GM21390 (cell line): ENCODE results near the gene SERTAD2.

Experiments
- ATAC-seq: cut with Tn5 transposase; IDR thresholded peaks from one replicate; pipeline ENCODE4 v1.9.1; 2021; ENCODE audit not compliant: unreplicated experiment

The SERTAD2 gene

DNA sequence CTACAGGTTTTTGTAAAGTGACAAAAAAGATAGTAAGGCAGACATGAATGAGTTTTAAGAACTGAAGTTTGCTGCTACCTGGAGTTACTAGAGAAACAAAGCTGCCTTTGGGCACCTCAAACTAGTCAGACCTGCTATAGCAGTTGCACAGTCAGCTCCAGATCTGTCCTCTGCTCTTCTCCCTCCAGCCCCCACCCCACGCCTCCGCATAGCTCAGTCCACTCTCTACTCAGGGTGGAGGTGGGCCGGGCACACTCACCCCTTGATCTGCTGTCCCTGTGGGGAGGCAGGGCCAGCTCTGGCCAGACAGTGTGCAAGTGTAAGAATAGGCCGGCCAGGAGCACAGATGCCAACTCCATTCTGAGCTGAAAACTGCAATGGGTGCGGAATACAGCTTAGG is 4.1 kb downstream of the SERTAD2 start:
- ATAC-seq: no peak

DNA sequence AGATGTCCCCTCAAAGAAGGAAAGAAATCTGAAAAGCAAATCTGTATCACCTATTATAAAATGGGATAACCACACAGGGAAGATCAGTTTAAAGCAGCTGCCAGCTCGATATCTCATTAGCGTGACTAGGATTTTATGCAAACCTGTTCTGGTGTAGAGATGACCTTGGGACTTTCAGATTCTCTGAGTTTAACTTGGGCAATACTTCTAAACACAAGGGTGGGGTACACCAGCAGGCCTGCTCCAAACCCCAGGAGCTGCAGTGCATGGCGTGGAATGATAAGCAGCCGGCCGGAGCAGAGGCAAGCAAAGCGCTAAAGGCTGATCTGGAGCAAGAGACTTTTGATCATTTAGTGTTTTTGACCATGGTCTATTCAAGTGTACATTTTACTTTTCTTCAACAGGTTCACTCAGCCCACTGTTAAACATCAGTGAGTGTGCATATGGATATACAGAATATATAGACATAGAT is 4.7 kb downstream of the SERTAD2 start:
- ATAC-seq: no peak

DNA sequence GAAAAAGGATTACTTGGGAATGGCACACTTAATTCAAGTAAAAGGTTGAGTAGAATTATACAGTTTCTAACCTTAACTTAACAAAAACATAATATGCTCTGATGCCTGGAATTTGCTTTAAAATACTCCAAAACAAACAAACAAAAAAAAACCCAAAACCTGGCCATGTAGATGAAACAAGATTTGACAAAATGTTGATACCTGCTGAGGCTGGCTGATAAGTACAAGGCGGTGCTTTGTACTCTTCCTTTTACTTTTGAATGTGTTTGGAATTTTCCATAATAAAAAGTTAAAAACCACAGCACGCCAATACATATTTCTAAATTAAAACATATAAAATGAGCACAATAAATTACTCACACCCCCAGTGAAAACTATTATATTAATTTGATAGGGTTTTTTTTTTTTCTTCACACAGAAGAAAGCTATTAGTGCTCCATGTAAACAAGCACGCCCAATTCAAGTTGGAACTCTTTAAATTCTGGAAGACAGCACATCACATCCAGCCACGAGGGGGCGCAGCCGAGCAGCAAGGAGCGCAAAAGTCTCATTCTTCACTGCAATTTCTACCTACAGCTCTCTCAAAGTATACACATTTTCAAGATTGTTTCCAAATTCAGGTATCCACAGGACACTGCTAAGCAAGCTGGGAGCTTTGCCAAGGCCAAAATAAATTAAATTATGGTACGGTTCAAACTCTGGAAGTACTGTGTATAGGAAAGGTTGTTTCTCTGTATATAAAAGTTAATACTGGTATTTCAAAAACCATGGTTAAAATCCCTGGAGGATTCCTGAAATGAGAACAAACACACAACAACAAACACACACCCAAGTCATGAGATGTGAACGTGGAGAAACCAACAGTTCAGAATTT is 7.5 kb downstream of the SERTAD2 start:
- no peak for ATAC-seq

DNA sequence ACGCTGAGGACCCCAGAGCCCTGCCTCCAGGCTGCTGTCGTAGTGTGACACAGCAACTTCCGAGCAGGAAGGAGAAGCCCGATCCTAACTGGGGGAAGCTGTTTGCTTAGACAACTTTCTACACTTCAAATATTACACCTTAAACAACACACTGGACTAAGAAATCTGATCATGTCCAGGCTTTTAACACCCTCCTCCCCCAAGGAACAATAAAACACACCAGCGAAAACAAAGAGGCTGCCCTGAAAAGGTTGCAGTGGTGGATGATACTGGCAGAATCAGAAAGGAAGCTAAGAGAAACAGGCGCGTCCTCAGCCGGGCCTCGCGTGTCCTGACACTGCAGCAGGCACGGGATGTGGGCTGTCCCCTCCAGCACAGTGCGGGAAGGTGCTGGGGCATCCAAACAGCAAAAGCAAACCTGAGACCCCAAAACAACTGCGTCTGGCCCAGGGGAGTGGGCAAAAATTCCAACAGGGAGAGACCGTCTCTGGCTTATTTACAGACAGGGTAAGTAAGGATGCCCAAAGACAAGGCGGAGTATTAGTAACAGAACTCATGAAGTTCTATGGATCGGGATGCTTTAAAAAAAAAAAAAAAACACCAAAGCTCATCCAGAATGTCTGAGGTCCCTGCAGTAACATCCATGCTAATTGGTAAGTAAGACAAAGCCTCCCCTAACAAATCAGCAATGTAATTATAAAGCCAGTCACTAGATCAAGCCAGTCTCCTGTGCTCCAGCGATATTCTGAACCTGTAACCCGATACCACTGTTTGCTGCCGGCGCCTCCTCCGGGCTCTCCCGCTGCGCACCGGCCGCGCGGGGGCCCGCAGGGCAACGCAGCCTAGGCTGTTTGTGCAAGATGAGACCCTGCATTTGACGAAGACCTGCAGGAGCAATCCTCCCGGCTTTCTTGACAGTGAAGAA is 9.0 kb downstream of the SERTAD2 start:
- ATAC-seq: peak; percentile 50

DNA sequence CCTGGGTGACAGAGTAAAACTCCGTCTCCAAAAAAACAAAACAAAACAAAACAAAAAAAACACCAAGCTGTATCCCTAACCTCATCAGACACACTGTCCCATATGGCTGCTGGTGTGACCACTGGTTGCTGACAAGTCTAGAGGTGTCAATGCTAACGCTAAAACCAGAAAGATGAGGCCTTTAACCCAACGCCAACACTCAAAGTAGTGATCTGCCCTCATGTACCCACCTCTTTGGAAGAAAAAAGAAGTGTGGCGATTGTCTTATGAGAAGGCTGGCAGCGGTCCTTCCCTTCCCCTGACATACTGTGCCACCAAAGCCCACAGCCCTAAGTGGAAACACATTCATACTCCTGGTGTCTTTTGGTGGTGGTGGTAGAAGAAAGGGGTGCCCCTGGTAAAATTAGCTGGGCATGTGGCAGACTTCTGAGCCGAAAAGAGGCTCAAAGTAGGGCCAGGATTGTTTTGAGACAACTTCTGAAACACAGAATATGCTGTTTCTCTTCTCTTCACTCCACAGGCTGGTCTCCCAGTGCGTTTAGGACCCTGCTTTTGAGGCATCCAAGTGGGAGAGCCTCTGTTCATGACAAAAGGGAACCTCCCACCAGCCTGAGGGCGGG is 9.8 kb downstream of the SERTAD2 start:
- no peak for ATAC-seq

DNA sequence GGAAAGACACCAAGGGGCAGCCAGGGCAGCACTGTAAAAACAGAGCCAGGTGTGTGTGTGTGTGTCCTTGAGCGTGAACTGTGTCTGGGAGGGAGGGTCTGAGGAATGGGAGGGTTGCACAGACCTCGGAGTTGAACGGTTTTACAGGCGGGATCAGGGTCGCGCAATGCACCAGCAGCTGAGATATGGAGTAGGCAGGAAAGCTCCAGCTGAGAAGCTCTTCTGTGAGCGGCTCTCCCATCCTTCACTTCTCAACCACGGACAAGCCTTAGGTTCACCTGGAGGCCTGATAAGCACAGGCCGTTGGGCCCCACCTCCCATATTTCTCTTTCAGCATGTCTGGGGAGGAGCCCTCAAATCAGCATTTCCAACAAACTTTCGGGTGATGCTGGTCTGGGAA is 12.1 kb downstream of the SERTAD2 start:
- no peak for ATAC-seq

DNA sequence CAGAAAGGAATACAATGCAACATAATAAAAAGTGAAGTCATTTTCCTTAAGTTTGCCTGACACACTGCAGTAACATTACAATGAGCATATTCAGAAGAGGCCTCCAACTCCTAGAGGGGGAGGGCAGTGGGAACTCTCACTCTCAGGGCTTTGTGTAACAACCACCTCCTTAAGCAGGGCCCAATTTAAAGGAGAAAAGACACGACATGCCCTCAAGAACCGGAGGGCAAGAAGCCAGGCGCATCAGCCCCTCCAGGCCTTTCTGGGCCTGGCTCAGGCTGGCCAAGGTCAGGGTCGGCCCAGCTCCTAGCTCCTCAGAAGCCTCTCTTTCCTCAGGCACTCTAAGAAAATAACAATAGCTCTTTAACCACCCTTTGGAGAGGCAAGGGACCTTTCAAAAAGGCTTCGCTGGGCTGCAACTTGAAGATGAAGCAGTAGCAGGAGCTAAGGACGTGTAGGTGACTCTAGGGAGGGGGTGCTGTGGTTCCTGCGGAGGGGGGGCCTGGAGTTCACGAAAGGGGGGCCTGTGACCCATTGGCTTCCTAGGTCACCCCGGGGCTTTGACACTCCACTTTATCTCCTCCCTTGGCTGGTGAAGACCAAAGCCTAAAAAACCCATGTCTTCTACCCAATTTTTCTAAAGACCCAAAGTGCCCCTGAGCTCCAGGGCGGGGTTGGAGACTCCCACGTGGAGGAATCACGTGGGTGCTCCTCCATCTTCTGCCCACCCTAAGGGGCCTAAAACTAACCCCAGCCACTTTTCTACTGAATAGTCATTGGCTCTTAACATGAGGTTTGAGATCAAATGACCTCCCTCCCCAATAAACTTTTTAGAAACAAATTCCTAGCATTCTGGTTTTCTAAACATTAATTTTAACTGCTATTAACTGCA is 13.3 kb downstream of the SERTAD2 start:
- no peak for ATAC-seq

DNA sequence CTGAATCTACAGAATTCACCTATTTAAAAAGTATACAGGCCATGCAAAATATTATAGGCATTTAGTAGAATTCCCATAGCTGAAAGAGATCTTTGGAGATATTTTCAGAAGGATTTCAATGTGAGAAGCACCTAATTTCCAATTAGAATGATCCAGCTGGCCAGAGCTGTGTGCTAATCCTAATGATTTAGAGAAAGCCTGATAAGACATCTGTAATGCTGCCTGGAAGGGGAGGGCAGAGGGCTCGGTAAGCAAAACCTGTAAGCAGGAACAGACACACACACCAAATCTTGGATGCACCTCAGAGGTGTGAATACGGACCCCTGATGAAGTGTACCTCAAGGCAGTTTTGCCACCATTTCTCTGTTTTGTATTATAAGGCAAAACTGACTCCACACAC is 14.0 kb downstream of the SERTAD2 start:
- ATAC-seq: no peak

DNA sequence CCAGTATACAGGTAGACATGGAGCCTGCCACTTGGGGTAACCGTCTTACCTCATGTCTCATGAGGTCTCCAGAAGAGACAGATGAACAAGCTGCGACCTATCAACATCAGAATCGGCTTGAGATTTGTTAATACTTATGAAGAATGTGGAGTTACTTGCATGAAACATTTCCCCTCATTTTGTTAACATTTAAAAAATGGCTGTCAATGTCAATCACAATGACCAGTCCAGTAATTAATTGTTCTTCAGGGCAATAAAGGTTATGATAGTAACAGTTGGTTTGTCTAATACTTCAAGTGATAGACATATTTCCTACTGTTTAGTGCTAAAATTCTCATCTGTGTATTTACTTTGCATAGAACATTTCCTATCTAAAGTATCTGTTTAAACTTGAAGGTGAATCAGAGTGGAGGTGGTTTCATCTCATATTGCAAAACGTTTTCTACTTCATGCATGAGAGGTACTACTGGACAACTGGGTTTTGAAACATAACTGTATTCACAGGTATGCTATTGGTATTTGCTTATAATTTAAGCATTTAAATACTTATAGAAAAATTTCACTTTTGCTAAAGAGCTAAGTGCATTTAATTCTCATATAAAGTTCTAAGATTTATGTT is 15.1 kb downstream of the SERTAD2 start:
- ATAC-seq: no peak

DNA sequence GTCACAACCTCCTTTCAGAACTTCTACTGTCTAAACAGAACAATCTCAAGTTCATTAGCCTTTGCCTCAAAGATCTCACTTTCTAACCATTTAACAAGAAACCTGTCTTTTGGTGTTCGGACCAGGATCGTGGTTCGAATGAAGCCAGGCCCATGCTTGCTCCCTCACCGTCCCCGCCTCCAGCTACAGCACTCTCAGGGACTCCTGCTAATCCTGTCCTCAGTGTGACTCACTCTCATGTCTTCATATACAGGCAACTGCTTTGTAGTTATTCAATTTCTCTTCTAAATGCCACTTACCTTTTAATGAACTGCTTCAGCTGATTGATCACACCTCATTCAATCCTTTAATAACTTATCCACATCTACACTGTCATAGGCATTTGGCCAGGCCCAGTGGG is 15.8 kb downstream of the SERTAD2 start:
- ATAC-seq: no peak

DNA sequence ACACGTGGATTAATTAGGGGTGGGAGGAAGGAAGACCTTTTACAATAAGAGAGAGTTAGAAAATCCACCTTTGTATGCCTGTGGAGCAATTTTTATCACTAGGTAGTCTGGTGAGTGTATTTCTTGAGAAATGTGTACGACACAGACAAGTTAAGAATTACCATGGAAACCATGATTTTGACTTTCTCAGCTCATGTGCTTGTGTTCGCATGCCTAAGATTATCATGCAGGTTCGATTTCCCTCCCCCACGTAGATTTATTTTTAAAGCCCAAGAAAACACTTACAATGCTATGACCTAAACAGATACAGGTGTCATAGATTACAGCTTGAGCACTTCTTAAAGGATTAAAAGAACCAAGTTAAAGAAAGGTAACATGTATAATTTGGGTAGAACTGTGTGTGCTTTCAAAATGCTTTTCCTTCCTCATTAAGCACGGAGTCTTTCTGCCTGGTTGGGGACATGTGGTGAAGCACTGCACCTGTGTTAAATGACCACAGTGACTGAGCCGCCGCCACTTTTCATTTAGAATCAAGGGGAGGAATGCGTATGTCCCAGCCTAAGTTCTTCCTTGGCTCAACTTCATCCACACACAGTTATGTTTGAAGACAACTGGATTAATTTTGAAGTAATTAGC is 16.6 kb downstream of the SERTAD2 start:
- ATAC-seq: peak; percentile 48

DNA sequence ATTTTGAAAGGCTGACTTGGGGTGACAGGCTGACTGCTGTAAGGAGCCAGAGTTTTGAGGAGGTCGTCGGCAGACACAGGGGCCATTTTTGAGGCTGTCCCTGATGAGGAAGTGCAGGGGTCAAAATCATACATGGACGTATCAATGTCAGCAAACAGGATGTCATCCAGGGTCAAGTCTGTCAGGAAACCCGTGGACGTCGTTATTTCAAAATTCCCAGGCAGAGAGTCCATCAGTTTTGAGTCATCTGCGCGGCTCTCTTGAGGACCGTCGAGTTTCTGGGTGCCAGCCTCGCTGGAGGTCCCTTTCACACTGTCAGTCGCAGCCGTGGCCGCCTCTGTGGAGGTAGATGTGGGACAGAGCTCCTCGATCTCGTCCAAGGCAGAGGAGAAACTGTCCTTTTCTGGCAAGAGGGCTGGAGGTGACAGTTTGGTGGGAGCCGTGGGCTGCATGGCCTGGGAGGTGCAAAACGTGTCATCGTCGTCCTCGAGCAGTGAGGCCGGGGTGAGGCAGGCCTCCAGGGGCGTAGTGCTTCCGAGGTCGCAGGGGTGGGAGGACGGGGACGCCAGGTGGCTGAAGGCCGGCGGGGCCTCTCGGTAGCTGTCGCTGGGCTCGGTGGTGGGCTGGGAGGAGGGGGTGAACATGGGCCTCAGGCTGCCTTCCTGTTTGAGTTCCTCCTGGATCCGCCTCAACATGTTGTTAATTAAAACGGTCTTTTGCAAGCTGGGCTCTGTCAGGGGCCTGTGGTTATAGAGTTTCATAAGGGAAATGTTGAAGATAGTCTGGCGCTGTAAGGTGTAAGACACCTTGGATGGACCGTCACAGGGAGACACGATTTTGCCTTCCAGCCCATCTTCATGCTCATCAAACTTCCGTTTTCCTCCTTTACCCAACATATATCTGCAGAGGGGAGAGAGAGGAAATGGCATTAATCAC is 17.5 kb downstream of the SERTAD2 start:
- peak; percentile 63 for ATAC-seq

DNA sequence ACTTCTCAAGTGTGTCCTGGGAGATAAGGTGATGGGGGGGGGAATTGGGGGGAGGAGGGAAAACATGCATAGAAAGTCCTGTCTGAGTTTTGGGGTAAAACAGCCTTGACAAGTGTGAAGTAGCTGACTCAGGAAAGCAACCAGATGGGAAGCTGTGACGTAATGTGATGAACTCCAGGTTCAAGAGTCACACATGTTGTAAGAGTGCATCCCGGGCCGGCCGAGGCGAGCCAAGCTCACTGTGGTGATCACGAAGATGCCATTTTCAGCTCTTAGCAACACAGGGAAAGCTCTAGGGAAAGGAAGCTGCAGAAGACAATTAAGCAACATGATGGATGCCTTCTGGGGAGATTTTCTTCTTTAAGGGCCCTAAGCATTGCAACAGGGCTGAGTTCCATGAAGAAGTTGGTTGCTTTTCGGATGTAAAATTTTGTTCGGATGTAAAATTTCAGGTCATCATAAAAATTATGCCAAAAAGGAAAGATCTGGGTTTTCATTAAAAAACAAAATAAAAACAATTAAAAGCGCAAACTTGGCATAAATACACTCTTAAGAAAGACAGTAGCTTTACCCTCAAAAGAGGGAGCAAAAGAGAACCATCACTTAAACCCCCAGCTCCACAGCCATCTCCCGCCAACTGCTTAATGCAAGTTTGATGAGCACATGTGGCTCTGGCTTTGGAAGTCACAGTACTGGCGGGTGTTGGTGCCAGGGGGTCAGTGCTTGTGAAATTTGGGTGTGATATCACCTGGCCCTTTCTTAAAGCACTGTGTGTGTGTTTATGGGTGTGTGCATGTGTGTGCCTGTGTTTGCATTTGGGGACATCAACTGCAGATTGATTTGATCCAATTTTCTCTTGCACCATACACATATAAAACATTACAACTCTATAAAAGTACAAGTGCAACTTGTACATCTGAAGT is 19.1 kb downstream of the SERTAD2 start:
- no peak for ATAC-seq

DNA sequence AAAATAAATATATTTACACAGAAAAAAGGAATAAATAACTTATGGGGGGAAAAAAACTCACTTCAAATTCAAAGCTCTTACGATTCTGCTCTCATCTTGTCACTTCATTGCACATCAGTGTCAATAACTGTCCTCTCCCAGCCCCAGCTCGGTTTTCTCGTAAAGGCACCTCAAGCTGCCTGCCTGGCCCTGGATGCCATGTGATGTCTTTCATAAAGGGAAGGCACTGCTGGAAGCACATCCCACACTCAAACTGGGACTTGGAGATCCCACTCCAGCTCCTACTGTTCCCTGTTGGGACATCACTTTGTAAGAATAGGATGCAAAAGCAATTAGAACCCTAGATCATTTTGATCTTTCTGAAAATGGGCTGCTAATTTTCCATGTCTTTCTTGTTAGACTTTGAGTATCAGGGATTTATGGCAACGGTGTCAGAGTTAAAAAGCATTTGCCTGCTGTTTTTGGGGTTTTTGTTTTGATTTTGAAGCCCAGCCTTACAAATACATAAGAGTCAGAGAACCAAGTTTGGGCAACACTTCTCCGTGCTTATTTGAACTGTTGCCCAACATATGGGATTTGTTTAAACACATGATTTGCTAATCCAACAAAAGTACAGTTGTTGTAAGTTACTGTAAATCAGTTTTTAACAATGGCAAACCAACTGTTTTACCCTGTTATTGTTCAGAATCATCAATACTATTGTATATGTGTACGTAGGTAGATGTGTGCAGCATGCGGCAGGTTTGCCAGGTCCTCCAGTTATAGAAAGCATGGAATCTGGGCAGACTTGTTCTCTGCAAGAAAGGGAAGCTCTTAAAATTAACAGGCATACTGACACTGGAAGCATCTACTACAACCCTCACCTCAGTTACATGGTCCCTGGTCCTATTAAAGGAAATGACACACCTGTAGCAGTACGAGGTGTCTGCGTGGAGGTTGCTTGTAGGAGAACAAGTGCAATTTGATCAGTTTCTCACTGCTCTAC is 20.6 kb downstream of the SERTAD2 start:
- ATAC-seq: no peak

DNA sequence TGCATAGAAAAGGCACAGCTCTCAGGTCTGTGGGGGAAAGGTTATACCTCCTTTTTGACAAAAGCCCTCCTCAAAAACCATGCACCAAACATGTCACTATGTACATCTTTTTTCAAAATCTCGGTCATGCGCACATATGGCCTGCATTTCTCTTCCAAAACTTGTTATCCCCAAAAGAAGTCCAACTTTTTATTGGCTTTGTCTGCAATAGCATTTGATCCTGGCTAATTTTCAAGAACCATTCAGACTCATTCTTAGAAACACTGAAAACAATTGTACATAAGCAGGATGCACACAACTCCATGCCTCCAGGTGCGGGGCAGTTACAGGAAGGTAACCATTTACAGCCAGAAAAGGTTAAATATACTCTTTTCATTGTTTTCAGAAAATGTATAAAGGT is 21.9 kb downstream of the SERTAD2 start:
- no peak for ATAC-seq

DNA sequence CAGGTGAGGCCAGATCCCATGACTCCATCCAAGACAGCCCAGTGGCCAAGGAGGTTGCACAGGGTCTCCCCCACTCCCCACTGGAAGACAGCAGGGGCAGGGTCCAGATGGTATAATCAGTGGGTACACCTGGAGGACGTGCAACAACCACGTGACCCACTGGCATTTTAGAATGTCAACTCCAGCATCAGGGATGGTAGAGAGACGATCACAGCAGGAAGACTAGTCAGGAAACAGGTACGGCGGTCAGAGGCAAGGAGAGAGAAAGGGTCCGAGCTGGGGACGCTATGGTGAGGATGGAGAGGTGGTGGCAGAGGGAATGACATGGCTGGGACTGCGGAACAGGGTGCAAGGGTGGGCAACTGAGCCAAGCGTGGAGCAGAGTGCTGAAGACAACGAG is 23.0 kb downstream of the SERTAD2 start:
- no peak for ATAC-seq
